Measurements from ENCODE around the gene SLC6A1.

Gene SLC6A1

DNA sequence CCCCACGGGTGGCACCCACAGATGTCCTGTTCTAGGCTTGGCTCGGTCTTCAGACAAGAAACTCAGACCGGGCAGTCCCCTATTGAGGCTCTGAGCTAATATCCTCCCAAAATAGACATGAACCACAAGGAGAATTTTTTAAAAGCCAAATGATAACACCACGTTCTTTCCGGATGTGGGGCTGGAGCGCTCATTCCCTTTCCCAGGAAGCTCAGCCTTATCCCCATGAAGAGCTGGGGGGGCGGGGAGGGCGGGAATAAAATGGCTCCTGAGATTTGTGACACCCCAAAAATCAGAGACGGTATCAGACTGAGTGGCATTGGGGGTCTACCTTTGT lies 1.1 kb downstream of the SLC6A1 start:
- no peak for DNase-seq (ENCODE audit: low read depth)

DNA sequence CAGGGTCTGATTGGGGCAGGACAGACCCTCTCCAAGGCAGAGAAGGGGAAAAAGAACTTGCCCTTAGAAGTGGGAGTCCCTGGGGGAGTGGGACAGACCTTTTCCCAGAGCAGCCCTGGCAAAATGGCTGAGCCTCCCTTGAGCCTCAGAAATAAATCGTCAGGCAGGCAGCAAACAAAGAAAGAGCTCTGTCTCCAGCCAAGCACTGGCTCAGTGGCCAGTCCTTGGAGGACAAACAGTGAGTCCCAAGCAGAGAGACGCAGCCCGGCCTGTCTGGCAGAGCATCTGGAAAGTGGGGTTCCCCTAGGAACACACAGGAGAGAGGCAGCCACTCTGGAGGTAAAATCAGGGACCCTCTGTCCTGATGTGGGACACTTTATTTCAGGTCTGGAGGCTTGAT lies 1.8 kb downstream of the SLC6A1 start:
- DNase-seq (ENCODE audit: low read depth) = no peak

DNA sequence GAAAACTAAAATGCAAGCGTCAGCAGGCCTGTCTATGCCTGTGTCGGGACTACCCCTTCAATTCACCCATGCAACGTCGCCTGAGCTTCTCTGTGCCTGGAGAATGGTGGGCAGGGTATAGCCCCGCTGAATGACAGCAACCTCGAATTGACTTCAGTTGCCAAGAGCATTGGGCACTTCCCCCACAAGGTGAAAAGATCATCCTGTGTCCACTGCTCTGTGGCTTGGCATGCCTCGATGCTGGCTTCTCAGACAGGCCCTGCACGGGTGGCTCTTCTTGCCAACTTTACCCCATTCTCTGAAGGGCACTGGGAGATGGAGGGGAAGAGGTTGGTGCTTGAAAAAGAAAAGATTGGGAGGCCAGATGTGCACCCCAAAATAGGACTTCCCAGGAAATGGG lies 3.3 kb downstream of the SLC6A1 start:
- DNase-seq (ENCODE audit: low read depth) = no peak

- no peak for DNase-seq (ENCODE audit: low read depth)
Measured at GRCh38 chr3:10996345-10997013, 3.9 kb downstream of the SLC6A1 start.

DNA sequence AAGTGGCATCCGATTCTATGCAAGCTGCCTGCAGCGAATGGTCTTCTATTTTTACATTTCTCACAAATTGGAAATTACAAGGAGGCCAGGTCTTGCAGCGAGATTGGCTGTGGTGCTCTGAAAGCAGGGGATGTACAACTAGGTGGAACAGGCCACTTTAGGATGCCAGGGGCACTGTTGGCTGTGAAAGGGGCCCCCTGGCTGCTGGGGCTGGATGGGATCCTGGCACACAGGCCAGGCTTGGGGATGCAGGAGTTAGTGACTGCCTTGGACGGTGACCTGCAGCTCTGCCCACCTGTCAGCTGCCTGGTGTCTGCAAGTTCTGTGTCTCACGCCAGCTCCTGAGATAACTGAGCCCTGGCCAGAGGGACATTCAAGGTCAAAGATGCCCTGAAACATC lies 4.6 kb downstream of the SLC6A1 start:
- no peak for DNase-seq (ENCODE audit: low read depth)

- DNase-seq (ENCODE audit: low read depth) = no peak
Measured at GRCh38 chr3:10998542-10998941, 6.0 kb downstream of the SLC6A1 start.

DNA sequence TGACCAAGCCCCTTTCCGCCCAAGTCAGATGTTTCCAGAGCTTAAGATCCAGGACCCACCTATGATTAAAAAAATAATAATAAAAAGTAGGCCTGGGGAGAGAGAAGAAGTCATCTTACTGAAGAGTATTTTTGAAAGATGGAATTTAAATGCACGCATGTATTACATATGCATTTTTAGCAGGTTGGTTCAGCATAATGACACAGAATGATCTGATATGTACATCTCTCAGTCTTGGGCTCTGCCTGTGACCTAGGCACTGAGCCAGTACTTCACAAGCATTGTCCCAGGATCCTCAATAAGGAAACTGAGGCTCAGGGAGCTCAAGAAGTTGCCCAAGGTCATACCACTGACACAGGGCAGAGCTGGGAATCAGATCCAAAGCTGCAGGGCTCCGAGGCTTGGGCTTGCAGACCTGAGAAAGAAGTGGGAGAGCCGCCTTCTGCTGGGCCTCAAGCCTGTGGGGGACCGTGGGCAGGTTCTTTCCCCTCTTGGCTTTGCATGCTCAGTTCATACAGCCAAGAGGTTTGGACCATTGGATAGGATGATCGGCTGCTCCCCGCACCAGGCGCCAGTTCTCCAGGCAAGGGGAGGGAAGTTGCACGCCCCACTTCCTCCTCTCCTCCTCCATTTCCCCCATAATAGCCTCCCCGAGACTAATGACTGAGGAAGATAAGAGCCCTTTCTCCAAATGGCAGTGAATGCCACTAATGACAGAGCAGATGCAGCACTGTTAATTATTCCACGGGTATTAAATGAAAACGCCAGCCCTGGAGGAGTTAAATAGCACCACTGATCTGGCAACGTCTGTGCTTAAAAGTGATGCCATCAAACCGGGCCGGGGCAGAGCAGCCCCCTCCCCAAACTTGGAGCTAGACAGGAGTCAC lies 6.9 kb downstream of the SLC6A1 start:
- no peak for DNase-seq (ENCODE audit: low read depth)

- no peak for DNase-seq (ENCODE audit: low read depth)
Measured at GRCh38 chr3:11000528-11000927, 8.0 kb downstream of the SLC6A1 start.

- no peak for DNase-seq (ENCODE audit: low read depth)
Measured at GRCh38 chr3:11001020-11001657, 8.6 kb downstream of the SLC6A1 start.

GRCh38 chr3:11001658-11002021 lies 9.1 kb downstream of the SLC6A1 start:
- no peak for DNase-seq (ENCODE audit: low read depth)

- no peak for DNase-seq (ENCODE audit: low read depth)
Measured at GRCh38 chr3:11002371-11002807, 9.8 kb downstream of the SLC6A1 start.

- no peak for DNase-seq (ENCODE audit: low read depth)
Measured at GRCh38 chr3:11004563-11004962, 12.0 kb downstream of the SLC6A1 start.

GRCh38 chr3:11005686-11006256 lies 13.2 kb downstream of the SLC6A1 start:
- DNase-seq (ENCODE audit: low read depth) = no peak

DNA sequence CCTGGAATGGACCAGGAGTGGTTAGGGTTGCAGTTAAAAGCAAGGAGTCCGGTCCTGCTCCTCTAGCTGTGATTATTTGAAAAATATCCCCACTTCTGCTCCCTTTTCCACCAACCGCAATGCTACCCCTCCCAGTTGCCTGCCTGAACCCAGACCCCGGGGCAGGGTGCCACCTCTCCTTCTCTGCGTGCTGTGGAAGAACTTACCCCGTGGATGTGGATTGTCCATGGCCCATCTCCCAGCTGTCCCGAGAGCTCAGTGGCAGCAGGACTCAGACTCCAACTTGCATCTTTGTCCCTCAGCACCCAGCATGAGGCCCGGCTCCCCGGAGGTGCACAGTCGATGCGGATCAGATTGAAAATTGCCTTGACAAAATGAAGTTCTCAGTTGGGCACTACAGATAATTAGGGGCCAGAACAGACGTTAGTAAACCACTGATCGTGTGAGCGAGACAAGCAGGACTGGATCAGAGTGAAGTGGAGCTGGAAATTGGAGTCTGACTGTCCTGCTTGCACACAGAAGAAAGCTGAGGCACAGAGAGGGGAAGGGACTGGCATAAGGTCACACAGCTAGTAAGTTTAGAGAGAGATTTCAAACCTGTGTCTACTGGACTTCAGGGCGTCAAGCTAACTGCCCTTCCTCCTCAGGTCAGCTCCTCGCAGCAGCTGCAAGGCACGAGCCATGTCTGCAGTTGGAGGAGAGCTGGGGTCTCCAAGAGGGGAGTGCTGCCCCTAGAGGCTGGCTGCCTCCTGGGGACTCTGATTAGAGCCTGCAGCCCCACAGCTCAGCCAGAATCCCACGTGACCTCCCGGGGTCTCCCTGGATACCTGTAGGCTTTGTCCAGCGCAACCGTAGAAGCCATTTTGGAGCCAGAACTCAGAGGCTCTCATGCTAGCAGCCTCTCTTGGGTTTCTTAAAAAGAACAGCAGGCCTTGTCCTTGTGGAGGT lies 14.7 kb downstream of the SLC6A1 start:
- DNase-seq (ENCODE audit: low read depth) = no peak

GRCh38 chr3:11009898-11010297 lies 17.4 kb downstream of the SLC6A1 start:
- DNase-seq (ENCODE audit: low read depth) = no peak

DNA sequence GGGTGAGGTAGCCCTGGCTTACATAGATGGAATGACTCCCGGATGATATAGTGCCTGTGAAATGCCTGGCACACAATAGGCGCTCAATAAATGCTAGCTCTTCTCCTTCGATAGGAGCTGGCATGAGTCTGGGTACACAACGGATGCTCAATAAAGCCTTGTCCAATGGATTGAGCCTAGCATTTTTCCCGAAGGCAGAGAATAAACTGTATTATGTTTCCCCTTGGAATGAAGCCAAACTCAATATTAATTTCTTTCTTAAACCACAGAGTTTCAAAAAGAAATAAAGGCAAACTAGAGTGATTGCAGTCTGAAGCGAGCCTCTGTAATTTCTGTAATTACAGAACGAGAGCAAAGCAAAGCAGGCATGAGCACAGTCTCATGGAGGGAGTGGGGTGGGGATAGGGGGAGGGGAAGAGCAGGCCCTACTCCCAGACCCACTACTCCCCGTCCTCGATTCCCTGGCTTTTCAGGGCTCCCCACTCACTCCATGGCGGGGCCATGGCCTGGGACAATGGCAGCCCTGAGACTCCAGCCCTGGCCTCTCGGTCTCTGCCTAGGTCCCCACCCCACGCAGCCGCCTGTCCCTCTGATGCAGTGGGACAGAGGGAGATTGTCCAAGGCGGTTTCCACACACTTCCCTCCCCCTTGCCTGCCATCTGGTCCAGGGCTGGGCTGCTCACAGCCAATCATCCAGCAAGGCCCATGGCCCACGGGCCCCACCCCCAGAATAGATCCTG lies 18.0 kb downstream of the SLC6A1 start:
- no peak for DNase-seq (ENCODE audit: low read depth)

DNA sequence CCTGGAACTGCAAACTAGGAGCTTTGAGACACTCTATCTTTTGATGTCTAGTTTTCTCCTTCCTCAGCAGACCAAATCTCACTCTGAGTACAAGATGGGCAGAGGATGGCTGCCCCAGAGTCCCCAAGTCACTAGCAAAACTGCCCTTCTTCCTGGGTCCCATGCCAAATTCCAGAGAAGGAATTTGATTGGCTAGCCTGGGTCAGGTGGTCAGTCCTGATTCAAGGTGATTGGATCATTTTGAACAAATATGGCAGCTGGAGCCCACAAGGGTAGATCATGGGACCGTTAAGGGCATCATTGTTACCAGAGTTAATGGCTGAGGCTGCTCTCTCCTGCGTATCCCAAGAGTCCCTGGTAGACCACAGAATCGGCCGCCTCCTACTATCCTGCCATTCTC lies 21.7 kb downstream of the SLC6A1 start:
- no peak for DNase-seq (ENCODE audit: low read depth)

GRCh38 chr3:11014752-11015151 lies 22.2 kb downstream of the SLC6A1 start:
- no peak for DNase-seq (ENCODE audit: low read depth)

GRCh38 chr3:11015369-11015768 lies 22.8 kb downstream of the SLC6A1 start:
- DNase-seq (ENCODE audit: low read depth) = no peak

DNA sequence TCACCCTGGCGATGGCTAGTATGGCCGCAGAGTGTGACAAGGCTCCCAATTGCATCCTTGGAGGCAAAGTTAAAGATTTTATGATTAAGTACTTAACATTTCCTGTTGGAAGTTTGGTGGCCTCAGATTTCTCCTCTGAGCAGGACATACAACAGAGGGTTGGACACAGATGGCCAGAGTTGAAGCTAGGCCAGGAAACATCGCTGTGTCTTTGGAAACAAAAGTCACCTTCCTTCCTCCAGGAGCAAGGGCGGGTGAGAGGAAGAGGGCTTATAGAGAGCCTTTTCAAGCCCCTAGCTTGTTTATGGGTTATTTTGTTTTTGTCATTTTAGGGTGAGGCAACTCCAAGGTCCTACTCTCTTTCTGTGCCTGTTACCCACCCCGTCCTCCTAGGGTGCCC lies 24.2 kb downstream of the SLC6A1 start:
- DNase-seq (ENCODE audit: low read depth) = no peak
